Neural crest cell (in vitro differentiated cells): Measurements from ENCODE around the gene UMAD1. TPM values are rescaled to one million over a fixed set of nuclear protein-coding genes. Genes with fewer than 3 reads are reported as not detected.

ENCODE experiments used
- DNase-seq: peaks from one replicate; pipeline ENCODE4 v3.0.0; 2021; ENCODE audit warnings: low read depth, mixed read lengths, low spot score
- H3K27ac Mint-ChIP-seq: one replicate; pipeline ENCODE4 v1.8.0; 2021; ENCODE audit warnings: mild to moderate bottlenecking, mixed read lengths; ENCODE audit not compliant: unreplicated experiment
- H3K27me3 Mint-ChIP-seq: 2 replicates; pipeline ENCODE4 v1.8.0; 2021; ENCODE audit warnings: low read depth, mild to moderate bottlenecking, mixed read lengths
- H3K36me3 Mint-ChIP-seq: 2 replicates; pipeline ENCODE4 v1.8.0; 2021; ENCODE audit warnings: low read depth, mild to moderate bottlenecking, mixed read lengths
- H3K4me1 Mint-ChIP-seq: 2 replicates; pipeline ENCODE4 v1.8.0; 2021; ENCODE audit warnings: mixed read lengths
- H3K4me3 Mint-ChIP-seq: one replicate; pipeline ENCODE4 v1.8.0; 2021; ENCODE audit warnings: mild to moderate bottlenecking, mixed read lengths
- H3K9me3 Mint-ChIP-seq: 2 replicates; pipeline ENCODE4 v1.8.0; 2021; ENCODE audit warnings: mixed read lengths
- total RNA-seq: library from RNA; stranded (reverse); gene quantifications from 2 replicates; pipeline ENCODE4 v1.2.1, GENCODE V29; 2021
- TF ChIP-seq, protein P1 (sequence below): fragments of 200-600 bp; sonication (generic); conservative IDR thresholded peaks from 2 replicates; pipeline ENCODE4 v1.5.0; 2021; ENCODE audit warnings: antibody characterized with exemption, mild to moderate bottlenecking

UMAD1 gene
- total RNA-seq, 1 donor from 2014 or later = 9.8 TPM

DNA sequence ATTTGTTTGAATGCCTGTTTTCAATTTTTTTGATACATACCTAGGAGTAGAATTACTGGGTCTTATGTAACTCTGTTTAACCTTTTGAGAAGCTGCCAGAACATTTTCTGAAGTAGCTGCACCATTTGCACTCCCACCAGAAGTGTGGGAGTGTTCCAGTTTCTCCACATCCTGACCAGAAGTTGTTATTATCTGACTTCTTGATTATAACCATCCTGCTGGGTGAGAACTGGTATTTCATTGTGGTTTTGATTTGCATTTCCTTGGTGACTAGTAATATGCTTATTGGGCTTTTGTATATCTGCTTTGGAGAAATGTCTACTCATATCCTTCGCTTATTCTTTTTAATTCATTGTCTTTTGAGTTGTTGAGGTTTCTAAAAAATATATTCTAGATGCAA is 210.8 kb downstream of the UMAD1 start:
- peaks cover 16% of the 10 kb centered on the region for H3K36me3 Mint-ChIP-seq
- no peak overlapping the region for H3K27ac Mint-ChIP-seq
- TF ChIP-seq, protein P1, sequence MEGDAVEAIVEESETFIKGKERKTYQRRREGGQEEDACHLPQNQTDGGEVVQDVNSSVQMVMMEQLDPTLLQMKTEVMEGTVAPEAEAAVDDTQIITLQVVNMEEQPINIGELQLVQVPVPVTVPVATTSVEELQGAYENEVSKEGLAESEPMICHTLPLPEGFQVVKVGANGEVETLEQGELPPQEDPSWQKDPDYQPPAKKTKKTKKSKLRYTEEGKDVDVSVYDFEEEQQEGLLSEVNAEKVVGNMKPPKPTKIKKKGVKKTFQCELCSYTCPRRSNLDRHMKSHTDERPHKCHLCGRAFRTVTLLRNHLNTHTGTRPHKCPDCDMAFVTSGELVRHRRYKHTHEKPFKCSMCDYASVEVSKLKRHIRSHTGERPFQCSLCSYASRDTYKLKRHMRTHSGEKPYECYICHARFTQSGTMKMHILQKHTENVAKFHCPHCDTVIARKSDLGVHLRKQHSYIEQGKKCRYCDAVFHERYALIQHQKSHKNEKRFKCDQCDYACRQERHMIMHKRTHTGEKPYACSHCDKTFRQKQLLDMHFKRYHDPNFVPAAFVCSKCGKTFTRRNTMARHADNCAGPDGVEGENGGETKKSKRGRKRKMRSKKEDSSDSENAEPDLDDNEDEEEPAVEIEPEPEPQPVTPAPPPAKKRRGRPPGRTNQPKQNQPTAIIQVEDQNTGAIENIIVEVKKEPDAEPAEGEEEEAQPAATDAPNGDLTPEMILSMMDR = no peak
- H3K4me3 Mint-ChIP-seq = no peak overlapping the region
- no peak for DNase-seq
- peaks cover 17% of the 10 kb centered on the region for H3K9me3 Mint-ChIP-seq
- no peaks in the 10 kb centered on the region for H3K4me1 Mint-ChIP-seq
- H3K27me3 Mint-ChIP-seq = no peaks in the 10 kb centered on the region

DNA sequence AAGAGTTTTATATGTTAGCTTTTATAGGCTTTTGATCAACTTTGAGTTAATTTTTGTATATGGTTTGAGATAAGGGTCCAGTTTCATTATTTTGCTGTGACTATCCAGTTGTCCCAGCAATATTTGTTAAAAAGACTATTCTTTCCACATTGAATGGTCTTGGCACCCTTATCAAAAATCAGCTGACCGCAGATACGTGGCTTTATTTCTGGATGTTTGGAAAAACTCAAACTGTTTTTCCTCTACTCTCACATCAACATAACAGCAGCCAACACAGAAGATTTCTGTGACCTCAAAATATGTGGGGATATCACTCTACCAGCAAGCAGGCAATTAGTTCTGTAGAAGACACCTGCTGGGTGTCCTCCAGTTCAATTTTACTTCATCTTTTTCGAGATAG is 211.4 kb downstream of the UMAD1 start:
- Mint-ChIP-seq H3K4me1 (no peaks in the 10 kb centered on the region), H3K27ac (no peak overlapping the region), H3K36me3 (peaks cover 16% of the 10 kb centered on the region), H3K4me3 (no peak overlapping the region), H3K27me3 (no peaks in the 10 kb centered on the region), H3K9me3 (peaks cover 17% of the 10 kb centered on the region)
- no peak for DNase-seq
- TF ChIP-seq, protein P1 = no peak

DNA sequence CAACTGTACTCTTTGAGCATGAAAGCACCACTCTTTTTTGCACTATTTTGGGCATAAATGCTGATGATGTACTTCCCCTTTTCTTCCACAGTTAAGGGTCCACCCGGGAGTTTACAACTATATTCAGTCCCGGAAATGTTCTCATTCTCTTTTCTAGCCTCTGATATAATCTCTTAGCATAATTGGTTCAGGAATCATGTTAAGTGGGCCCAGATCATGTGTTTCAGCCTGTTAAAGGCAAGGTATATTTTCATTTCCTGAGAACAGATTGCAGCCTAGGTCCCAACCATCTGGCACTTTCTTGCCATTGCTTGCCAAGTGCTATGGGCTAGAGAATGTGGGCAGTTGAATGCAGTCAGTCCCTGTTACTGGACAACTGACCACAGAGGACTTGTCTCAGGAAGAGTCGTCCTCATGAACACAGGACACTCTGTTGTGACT is 216.6 kb downstream of the UMAD1 start:
- H3K4me1 Mint-ChIP-seq = no peaks in the 10 kb centered on the region
- DNase-seq = no peak
- TF ChIP-seq, protein P1 = no peak
- H3K36me3 Mint-ChIP-seq = peaks cover 15% of the 10 kb centered on the region
- H3K27me3 Mint-ChIP-seq = no peaks in the 10 kb centered on the region
- peaks cover 14% of the 10 kb centered on the region for H3K9me3 Mint-ChIP-seq
- H3K4me3 Mint-ChIP-seq = no peak overlapping the region
- no peak overlapping the region for H3K27ac Mint-ChIP-seq

DNA sequence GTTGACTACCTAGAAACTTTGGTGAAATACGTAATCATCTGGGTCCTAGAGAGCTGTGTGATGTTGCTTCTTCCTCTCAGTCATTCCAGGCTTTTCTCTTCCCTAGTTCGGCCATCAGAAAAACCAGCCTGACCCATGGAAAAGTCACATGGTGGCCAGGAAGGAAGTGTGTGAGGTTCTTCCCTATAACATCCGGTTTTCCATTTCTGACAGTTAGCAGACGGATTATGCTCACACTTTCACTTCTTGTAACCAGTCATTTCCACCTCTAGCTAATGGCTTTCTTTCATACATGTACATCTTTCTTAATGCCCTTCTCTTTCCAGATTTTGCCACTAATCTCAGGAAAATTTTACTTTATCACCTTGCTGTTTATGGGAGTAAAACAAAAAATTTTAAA is 218.0 kb downstream of the UMAD1 start:
- Mint-ChIP-seq H3K4me3 (no peak overlapping the region), H3K9me3 (peaks cover 14% of the 10 kb centered on the region), H3K4me1 (no peaks in the 10 kb centered on the region), H3K36me3 (peaks cover 14% of the 10 kb centered on the region), H3K27me3 (no peaks in the 10 kb centered on the region), H3K27ac (no peak overlapping the region)
- DNase-seq = no peak
- TF ChIP-seq, protein P1 = no peak

DNA sequence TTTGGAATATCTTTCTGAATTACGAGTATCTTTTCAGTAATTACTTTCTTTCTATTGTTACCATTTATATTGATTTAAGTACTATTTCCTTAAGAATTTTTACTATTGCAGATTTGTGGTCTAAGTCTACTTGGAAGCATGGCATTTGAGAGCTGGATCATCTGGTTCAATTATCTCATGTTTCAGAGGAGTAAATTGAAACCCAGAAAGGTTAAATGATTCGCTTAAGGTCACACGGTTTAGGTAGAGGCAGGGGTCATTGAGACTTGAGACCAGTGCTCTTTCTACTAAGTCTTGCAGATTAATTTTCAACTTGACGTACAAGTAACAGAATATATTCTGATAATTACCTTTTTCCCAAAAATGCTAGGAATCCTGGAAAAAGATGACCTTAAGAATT is 218.9 kb downstream of the UMAD1 start:
- Mint-ChIP-seq H3K9me3 (peaks cover 9% of the 10 kb centered on the region), H3K27ac (no peak overlapping the region), H3K27me3 (no peaks in the 10 kb centered on the region), H3K4me1 (no peaks in the 10 kb centered on the region), H3K36me3 (peaks cover 12% of the 10 kb centered on the region), H3K4me3 (no peak overlapping the region)
- no peak for DNase-seq
- TF ChIP-seq, protein P1 = no peak

DNA sequence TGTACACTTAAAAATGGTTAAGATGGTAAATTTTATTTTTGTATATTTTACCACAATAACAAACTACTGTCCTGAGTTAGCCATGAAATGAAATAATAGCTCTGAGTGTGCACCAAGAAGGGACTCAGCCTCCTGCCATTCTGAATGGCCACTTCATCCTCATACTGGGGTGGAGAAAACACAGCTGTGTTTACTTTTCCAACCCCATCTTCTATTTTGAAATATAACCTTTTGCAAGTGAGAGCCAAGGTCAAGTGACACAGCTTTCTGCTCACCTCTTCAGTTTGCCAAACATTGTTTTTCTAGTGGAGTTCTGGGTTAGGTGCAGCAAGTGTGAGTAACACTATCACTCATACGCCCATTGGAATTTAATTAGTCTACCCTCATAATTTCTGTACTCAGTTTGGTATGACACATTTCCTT is 220.7 kb downstream of the UMAD1 start:
- DNase-seq = no peak
- no peaks in the 10 kb centered on the region for H3K27me3 Mint-ChIP-seq
- H3K36me3 Mint-ChIP-seq = peaks cover 4% of the 10 kb centered on the region
- TF ChIP-seq, protein P1 = no peak
- no peaks in the 10 kb centered on the region for H3K9me3 Mint-ChIP-seq
- no peak overlapping the region for H3K27ac Mint-ChIP-seq
- H3K4me3 Mint-ChIP-seq = no peak overlapping the region
- H3K4me1 Mint-ChIP-seq = no peaks in the 10 kb centered on the region
